Naive thymus-derived CD8-positive, alpha-beta T cell (primary cell): ENCODE data around the gene ZEB1. TPM values are rescaled to one million over a fixed set of nuclear protein-coding genes. Genes with fewer than 3 reads are reported as not detected.

Experiments used
- ATAC-seq, 2 donors: fragments of 150-1000 bp; cut with Tn5 transposase in 1 of 2; sonication (Bioruptor Pico), chemical (Tn5 transposase) in 1 of 2; 1 replicate in 1 of 2; 2 replicates in 1 of 2; pipeline ENCODE4 v1.10.0; 2021; ENCODE audit warnings: mild to moderate bottlenecking in 2 of 2, moderate library complexity in 2 of 2
- POLR2A ChIA-PET: fragments of 350-600 bp; sonication (Branson Sonifier 250); formaldehyde crosslinking; loops from one replicate; lab custom pipeline; 2021; ENCODE audit warnings: antibody characterized with exemption; lab: Charles Lee
- DNase-seq, 10 donors: peaks; one replicate each; pipeline versions ENCODE4 v3.0.0 to v3.0.0-alpha.2; 2020 to 2022
- H3K27ac Mint-ChIP-seq, 10 donors: one replicate each; pipeline ENCODE4 v1.8.0; 2020 to 2022; ENCODE audit warnings: mild to moderate bottlenecking in 10 of 10, mixed read lengths in 10 of 10, moderate library complexity in 4 of 10, inconsistent platforms in 1 of 10
- H3K27me3 Mint-ChIP-seq, 5 donors: one replicate each; pipeline ENCODE4 v1.8.0; 2021 to 2022; ENCODE audit warnings: mixed read lengths in 5 of 5
- H3K36me3 Mint-ChIP-seq, 3 donors: one replicate each; pipeline ENCODE4 v1.8.0; 2020 to 2022; ENCODE audit warnings: mixed read lengths in 3 of 3, mild to moderate bottlenecking in 2 of 3, inconsistent platforms in 1 of 3
- H3K4me1 Mint-ChIP-seq, 4 donors: one replicate each; pipeline ENCODE4 v1.8.0; 2021 to 2022; ENCODE audit warnings: mixed read lengths in 4 of 4
- H3K4me3 Mint-ChIP-seq, 10 donors: one replicate each; pipeline ENCODE4 v1.8.0; 2020 to 2022; ENCODE audit warnings: mild to moderate bottlenecking in 10 of 10, mixed read lengths in 10 of 10, moderate library complexity in 6 of 10, inconsistent platforms in 1 of 10
- H3K9me3 Mint-ChIP-seq, 9 donors: one replicate each; pipeline ENCODE4 v1.8.0; 2020 to 2022; ENCODE audit warnings: mixed read lengths in 9 of 9, mild to moderate bottlenecking in 3 of 9, inconsistent platforms in 1 of 9, moderate library complexity in 1 of 9
- polyA plus RNA-seq, 3 donors: library from polyadenylated mRNA; unstranded; fragments of 300-500 nt; fragmentation: Illumina TruSeq; gene quantifications; one replicate each; pipeline ENCODE4 v1.2.3, GENCODE V29; 2021
- total RNA-seq, 8 experiments: library from RNA in 2 of 8; stranded (reverse) in 2 of 8; gene quantifications; one replicate each; pipeline ENCODE4 v1.2.3 and lab custom pipeline; 2021 to 2026

ZEB1 gene
- total and polyA plus RNA-seq, 5 experiments from 2014 or later: 25.2 to 72.4 (median 35.6) TPM

DNA sequence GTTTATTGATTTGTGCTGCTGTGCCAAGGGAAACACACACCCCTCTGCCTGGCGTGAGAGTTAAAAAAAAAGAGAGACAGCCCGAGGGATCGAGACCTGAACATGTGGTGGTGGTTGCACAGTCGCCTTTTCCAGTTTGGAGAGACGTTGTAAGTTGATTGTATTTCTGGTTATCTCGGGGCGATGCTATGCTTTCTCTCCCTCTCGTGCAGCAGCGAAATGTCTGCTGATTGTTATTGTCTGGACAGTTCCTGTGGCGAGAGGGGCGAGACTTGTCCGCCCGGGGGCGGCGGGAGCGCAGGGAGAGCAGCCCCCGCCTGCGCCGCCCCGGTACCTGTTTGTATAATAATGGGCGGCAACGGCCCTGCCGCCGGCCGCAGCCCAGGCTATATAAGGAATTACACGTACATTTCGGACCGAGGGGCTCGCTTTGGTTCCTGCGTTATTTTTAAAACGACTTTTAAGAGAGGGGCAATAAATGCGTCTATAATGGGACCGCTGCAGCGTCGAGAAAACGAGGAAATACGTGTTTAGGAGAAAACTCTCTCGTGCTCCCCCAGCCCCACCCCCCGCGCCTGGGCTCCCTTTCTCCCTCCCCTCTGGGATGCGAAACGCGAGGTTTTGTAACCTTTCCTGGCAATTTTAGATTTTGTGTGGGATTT is 1.7 kb downstream of the ZEB1 start:
- Mint-ChIP-seq H3K9me3 (peaks cover 0 to 2% (median 0%) of the 10 kb centered on the region in 9 donors), H3K36me3 (peaks cover 0 to 4% (median 2%) of the 10 kb centered on the region in 3 donors), H3K27me3 (peaks cover 0 to 2% (median 0%) of the 10 kb centered on the region in 5 donors), H3K4me3 (peak overlapping the region; percentile 85 to 98 (median 93)), H3K4me1 (peaks cover 22 to 55% (median 43%) of the 10 kb centered on the region in 4 donors), H3K27ac (peak overlapping the region; percentile 88 to 99 (median 96))
- POLR2A ChIA-PET: interaction anchor here (0.6 to 3.3 kb wide), 5 partner anchors 289 to 618 kb away, joined by 3 to 20 read pairs (median 7); partner anchors contain the start of gene ZNF438
- peak in 8 of 10 donors; percentile 21 to 50 (median 34) for DNase-seq
- no peak for ATAC-seq

DNA sequence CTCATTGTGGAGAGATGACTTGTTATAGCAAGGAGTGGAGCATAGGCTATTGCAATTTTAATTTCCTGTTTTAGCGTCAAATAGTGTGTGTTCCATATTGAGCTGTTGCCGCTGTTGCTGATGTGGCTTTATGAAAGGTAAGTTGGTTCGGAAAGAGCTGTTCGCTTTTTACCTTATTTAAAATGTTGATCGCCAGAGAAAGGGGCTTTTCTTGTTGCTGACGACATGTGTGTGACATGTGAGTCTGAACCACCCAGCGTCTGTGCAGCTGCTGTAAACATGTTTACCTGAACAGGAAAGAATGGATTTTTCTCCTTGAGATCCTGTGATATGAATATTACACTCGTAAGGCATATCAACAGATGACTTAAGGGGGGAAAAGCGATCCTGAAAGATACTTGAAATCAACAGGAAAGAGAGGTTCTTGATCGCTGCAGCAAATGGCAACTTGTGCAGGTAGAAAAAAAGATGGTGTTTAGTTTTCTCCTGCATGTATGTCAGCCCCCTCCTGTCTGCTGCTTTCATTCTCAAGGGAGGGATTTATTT is 2.5 kb downstream of the ZEB1 start:
- POLR2A ChIA-PET: interaction anchor here (0.6 to 1.0 kb wide), 5 partner anchors 10 to 619 kb away, joined by 3 to 9 read pairs (median 4); partner anchors contain the start of gene ZNF438
- Mint-ChIP-seq H3K4me1 (peaks cover 22 to 61% (median 45%) of the 10 kb centered on the region in 4 donors), H3K27me3 (peaks cover 0 to 2% (median 0%) of the 10 kb centered on the region in 5 donors)

DNA sequence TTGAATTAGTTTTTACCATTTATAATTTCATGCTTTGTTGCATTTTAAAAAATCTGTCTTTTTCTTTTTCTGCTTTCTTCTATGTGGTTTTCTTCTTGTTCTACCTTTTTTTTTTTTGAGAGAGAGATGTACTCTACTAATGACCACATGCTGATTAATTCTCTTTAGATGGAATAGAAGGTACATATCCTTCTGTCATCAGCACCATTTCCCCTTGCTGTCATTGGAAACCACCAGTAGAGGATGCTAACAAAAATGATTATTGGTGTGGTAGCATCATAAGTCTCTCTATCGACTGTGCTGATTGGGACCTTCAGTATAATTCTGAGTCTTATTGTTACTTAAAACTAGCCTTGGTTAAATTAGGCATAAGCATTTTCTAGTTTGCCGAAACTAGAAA is 3.6 kb downstream of the ZEB1 start:
- peak overlapping the region; percentile 78 to 99 (median 96) for H3K27ac Mint-ChIP-seq
- H3K9me3 Mint-ChIP-seq: peaks cover 0 to 2% (median 0%) of the 10 kb centered on the region in 9 donors
- DNase-seq: peak in 3 of 10 donors; percentile 12 to 37 (median 30)
- no peak for ATAC-seq
- H3K27me3 Mint-ChIP-seq: peaks cover 0 to 2% (median 0%) of the 10 kb centered on the region in 5 donors
- POLR2A ChIA-PET: no interaction called here
- peak overlapping the region in 9 of 10 donors; percentile 69 to 96 (median 80) for H3K4me3 Mint-ChIP-seq
- H3K36me3 Mint-ChIP-seq: peaks cover 0 to 4% (median 2%) of the 10 kb centered on the region in 3 donors
- peaks cover 16 to 63% (median 46%) of the 10 kb centered on the region in 4 donors for H3K4me1 Mint-ChIP-seq

More for the DNA sequence above, 2.5 kb downstream of the ZEB1 start:
- H3K27ac Mint-ChIP-seq: peak overlapping the region; percentile 88 to 99 (median 96)
- H3K9me3 Mint-ChIP-seq: peaks cover 0 to 2% (median 0%) of the 10 kb centered on the region in 9 donors
- peak; percentile 43 to 65 for ATAC-seq
- peak; percentile 35 to 91 (median 73) for DNase-seq
- peaks cover 0 to 4% (median 2%) of the 10 kb centered on the region in 3 donors for H3K36me3 Mint-ChIP-seq
- H3K4me3 Mint-ChIP-seq: peak overlapping the region; percentile 85 to 98 (median 93)

DNA sequence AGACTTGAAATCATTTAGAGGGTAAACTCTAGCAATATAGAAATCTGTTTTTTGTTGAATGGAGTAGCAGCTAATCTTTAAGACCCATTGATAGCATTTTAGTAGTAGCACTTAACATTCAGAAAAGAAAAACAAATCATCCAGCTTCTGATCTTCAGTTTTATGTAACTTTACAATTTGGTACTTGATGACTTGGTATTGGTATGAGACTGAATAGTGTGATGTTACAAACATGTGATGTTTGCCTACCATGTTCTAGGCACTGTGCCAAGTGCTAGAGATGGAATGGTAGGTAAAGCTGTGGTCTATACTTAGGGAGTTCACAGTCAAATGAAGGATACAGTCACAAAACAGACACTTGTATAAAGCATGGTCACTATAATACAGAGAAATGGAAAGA is 21.3 kb downstream of the ZEB1 start:
- Mint-ChIP-seq H3K36me3 (no peaks in the 10 kb centered on the region), H3K9me3 (no peaks in the 10 kb centered on the region), H3K4me3 (no peak overlapping the region), H3K27ac (no peak overlapping the region), H3K27me3 (no peaks in the 10 kb centered on the region), H3K4me1 (peaks cover 16 to 30% (median 27%) of the 10 kb centered on the region in 4 donors)
- DNase-seq (no peak), ATAC-seq (peak; percentile 42 to 47)
- POLR2A ChIA-PET: no interaction called here

DNA sequence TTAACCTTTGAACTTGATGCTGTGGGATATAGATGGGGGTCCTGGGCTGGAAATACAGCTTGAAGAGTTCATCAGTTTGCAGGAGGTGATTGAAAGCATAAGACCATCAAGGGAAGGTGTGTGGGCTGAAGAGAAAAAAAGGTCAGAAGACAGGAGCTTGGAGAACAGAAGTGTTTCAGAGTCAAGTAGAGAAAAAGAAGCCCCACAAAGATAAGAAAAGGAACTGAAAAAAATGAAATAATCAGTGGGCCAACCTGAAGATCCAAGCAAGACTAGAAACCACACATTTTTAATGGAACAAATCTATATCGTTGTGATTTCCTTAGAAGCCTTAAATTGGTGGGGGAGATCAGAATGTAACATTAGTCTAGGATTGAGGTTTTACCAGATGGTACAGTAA is 22.5 kb downstream of the ZEB1 start:
- POLR2A ChIA-PET: interaction anchor here (0.8 kb wide), 1 partner anchor 14 kb away, joined by 5 read pairs; no protein-coding TSS in a partner anchor
- Mint-ChIP-seq H3K27me3 (no peaks in the 10 kb centered on the region), H3K36me3 (no peaks in the 10 kb centered on the region), H3K4me1 (peaks cover 14 to 35% (median 31%) of the 10 kb centered on the region in 4 donors), H3K9me3 (no peaks in the 10 kb centered on the region), H3K27ac (no peak overlapping the region), H3K4me3 (no peak overlapping the region)
- ATAC-seq: no peak
- no peak for DNase-seq

DNA sequence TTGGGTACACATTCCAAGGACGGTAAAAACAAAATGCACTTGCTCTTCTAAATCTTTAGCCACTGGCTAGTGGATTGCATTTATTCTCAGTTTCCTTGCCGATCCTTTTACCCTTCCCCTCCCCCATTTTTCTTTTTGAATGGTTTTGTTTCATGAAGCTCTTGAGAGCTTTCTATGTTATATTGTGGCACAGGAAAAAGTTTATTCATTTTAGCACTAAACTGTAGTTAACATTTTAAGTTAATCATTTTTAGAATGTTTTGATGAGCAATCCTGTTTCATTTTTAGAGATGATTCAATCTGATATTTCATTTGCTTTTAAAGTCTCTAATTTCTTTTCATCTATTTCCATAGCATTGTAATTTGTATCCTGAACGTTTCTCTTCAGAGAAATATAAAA is 24.0 kb downstream of the ZEB1 start:
- Mint-ChIP-seq H3K4me1 (peaks cover 14 to 49% (median 42%) of the 10 kb centered on the region in 4 donors), H3K36me3 (no peaks in the 10 kb centered on the region), H3K27ac (peak overlapping the region in 3 of 10 donors; percentile 4 to 76 (median 52)), H3K4me3 (peak overlapping the region in 7 of 10 donors; percentile 0 to 60 (median 14)), H3K9me3 (no peaks in the 10 kb centered on the region), H3K27me3 (no peaks in the 10 kb centered on the region)
- DNase-seq (no peak), ATAC-seq (no peak)
- POLR2A ChIA-PET: no interaction called here

DNA sequence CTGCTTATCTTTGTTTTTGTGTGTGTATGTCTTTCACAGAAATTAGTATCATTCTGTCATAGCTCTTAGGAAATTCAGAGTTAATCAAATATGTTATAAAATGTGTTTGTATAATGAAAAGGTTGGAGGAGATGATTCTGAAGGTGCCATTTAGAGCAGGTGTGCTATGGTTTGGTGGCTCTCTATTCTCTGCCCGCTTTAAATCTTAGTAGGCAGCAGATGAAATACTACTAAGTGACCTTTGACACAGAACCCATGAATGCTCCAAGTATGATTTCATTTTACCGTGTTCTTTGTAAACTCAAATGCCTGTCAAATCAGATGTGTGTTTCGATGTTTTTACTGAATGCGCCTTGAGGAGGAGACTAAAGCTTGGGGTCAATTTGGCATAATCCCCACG is 24.5 kb downstream of the ZEB1 start:
- Mint-ChIP-seq H3K9me3 (no peaks in the 10 kb centered on the region), H3K4me1 (peaks cover 14 to 48% (median 44%) of the 10 kb centered on the region in 4 donors), H3K27ac (peak overlapping the region in 2 of 10 donors; percentile 5 to 42), H3K36me3 (no peaks in the 10 kb centered on the region), H3K4me3 (peak overlapping the region in 3 of 10 donors; percentile 2 to 16 (median 9)), H3K27me3 (no peaks in the 10 kb centered on the region)
- no peak for DNase-seq
- POLR2A ChIA-PET: no interaction called here
- ATAC-seq: no peak

DNA sequence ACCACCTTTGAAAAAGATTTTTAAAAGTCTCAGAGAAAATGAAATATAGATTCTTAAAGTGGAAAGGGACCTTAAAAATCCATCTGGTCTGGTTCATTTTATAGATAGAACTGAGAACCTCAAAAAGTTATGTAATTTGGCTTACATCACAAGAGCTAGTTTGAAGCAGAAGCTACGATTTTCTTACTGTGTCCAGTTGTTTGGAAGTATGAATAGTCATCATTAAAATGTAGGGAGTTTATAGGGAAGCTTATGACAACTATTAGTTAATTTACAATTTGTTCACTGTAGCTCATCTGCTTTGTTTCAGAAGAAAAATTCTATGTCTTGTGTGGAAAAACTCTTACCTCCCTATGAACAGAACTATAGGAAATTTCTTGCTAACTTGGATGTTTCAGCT is 26.9 kb downstream of the ZEB1 start:
- POLR2A ChIA-PET: interaction anchor here (0.6 kb wide), 1 partner anchor 190 kb away, joined by 5 read pairs; no protein-coding TSS in a partner anchor
- Mint-ChIP-seq H3K36me3 (no peaks in the 10 kb centered on the region), H3K9me3 (no peaks in the 10 kb centered on the region), H3K4me3 (peak overlapping the region in 2 of 10 donors; percentile 11 to 13), H3K27ac (peak overlapping the region in 1 of 10 donors; percentile 55), H3K4me1 (peaks cover 21 to 62% (median 54%) of the 10 kb centered on the region in 4 donors), H3K27me3 (no peaks in the 10 kb centered on the region)
- ATAC-seq: no peak
- no peak for DNase-seq

DNA sequence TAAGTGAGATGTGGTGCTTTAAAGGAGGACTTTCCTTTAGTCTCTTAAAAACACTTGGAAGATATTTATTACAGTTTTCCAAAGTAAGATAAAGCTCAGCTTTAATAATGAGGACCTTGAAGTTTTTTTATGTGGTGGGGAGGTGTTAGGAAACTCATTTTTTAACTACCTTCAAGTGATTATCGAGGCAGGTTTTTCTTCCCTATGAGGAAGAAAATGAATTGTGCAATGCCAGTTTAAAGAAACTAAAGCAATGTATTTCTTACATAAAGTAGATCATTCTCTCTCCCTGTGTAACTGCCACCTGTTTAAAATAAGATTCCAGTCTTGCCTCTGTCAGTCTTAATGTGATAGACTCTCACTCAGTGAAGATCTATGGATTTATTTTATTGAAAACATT is 27.9 kb downstream of the ZEB1 start:
- POLR2A ChIA-PET: interaction anchor here (0.7 kb wide), 1 partner anchor 25 kb away, joined by 3 read pairs; no protein-coding TSS in a partner anchor
- no peaks in the 10 kb centered on the region for H3K27me3 Mint-ChIP-seq
- peak overlapping the region in 3 of 10 donors; percentile 16 to 51 (median 18) for H3K27ac Mint-ChIP-seq

DNA sequence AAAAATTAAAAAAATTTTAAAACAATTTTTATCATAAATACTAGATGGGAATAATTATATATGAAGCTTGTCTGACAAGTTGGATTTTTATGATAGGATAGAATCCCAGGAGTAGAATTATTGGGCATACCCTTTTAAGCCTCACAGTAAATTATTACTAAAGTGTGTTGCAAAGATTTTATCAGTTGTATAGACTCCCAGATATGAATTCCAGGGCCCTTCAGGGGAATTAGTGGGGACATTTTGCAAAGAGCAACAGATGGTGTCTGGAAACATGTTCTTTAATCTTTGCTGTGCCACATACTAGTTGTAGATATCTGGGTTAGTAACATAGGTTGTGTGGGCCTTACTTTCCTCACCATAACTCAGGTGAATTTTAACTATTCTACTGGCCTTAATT is 28.7 kb downstream of the ZEB1 start:
- POLR2A ChIA-PET: no interaction called here
- peaks cover 26 to 75% (median 62%) of the 10 kb centered on the region in 4 donors for H3K4me1 Mint-ChIP-seq
- no peaks in the 10 kb centered on the region for H3K9me3 Mint-ChIP-seq
- DNase-seq: no peak
- peak overlapping the region in 6 of 10 donors; percentile 7 to 51 (median 30) for H3K4me3 Mint-ChIP-seq
- peak in 1 of 2 donors; percentile 27 for ATAC-seq
- H3K36me3 Mint-ChIP-seq: no peaks in the 10 kb centered on the region
- peak overlapping the region in 2 of 10 donors; percentile 32 to 61 for H3K27ac Mint-ChIP-seq
- no peaks in the 10 kb centered on the region for H3K27me3 Mint-ChIP-seq

More for the DNA sequence above, 27.9 kb downstream of the ZEB1 start:
- Mint-ChIP-seq H3K36me3 (no peaks in the 10 kb centered on the region), H3K4me3 (peak overlapping the region in 3 of 10 donors; percentile 1 to 27 (median 5)), H3K9me3 (no peaks in the 10 kb centered on the region), H3K4me1 (peaks cover 21 to 67% (median 55%) of the 10 kb centered on the region in 4 donors)
- DNase-seq (no peak), ATAC-seq (no peak)

DNA sequence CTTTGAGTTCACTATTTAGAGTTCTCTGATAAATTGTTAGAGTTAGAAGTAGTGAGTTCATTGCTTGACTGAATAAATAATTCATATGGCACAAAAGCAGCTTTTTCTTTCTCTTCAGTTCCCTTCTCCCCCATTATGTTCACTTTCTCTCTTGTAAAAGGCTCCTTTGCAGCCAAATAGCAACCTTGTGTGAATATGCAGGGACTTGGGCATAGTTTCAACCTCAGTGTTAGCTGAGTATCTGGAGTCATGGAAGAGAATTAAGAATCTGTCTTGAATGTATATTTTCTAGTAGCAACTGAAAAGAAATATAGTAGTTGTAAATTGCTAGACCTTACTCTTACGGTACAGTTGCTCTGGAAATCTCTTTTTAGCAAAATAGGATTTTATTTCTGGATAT is 31.9 kb downstream of the ZEB1 start:
- H3K27me3 Mint-ChIP-seq: no peaks in the 10 kb centered on the region
- no peak overlapping the region for H3K4me3 Mint-ChIP-seq
- H3K27ac Mint-ChIP-seq: no peak overlapping the region
- ATAC-seq (no peak), DNase-seq (no peak)
- H3K36me3 Mint-ChIP-seq: no peaks in the 10 kb centered on the region
- H3K4me1 Mint-ChIP-seq: peaks cover 21 to 80% (median 68%) of the 10 kb centered on the region in 4 donors
- no peaks in the 10 kb centered on the region for H3K9me3 Mint-ChIP-seq
- POLR2A ChIA-PET: no interaction called here

DNA sequence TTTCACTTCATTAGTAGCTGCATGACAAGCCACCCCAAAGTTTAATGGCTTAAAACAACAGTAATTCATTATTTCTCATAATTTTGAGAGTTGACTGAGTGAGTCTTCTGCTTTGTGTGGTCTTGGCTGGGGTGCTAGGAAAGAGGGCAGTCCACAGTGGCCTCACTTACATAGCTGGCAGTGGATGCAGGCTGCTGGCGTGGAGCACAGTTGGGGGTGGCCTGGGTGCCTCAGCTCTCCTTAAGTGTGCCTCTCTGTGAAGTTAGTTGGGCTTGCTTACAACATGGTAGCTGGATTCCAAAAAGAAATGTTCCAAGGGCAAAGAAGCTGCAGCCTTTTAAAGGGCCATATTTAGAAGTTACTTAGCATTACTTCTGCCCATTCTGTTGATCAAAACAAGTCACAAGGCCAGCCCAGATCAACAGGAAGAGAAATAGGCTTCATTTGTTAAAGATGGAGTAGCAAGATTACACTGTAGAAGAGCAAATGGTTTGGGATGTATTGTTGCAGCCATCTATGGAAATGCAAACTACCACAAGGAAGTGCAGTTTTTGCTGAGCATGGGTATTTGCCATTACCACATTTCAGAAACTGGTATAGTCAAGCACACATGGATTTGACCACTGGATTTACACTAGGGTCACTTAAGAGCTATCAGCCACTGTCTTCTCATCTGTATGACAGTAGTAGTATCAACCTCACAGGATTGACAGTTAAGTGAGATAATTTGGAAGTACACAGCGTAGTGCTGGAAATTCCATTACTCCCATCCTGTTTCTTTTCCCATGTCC is 33.6 kb downstream of the ZEB1 start:
- DNase-seq: no peak
- POLR2A ChIA-PET: no interaction called here

More for the DNA sequence above, 33.6 kb downstream of the ZEB1 start:
- H3K36me3 Mint-ChIP-seq: no peaks in the 10 kb centered on the region
- no peak overlapping the region for H3K4me3 Mint-ChIP-seq
- H3K27me3 Mint-ChIP-seq: no peaks in the 10 kb centered on the region
- H3K4me1 Mint-ChIP-seq: peaks cover 21 to 71% (median 64%) of the 10 kb centered on the region in 4 donors
- no peak for ATAC-seq
- peak overlapping the region in 2 of 10 donors; percentile 32 to 47 for H3K27ac Mint-ChIP-seq
- no peaks in the 10 kb centered on the region for H3K9me3 Mint-ChIP-seq
